ENCODE measurements around the gene CPM.

CPM gene

GRCh38 chr12:68976395-68976841, 43.4 kb upstream of the CPM start:
- no peak for TF ChIP-seq CTCF (IDR thresholded peaks at IDR 0.05; ENCODE audit: control insufficient read depth, extremely low read depth, insufficient read depth)
- no peak overlapping the region for H3K4me3 ChIP-seq (ENCODE audit: low read depth, low read length)
- DNase-seq (ENCODE audit: low read depth): no peak

DNA sequence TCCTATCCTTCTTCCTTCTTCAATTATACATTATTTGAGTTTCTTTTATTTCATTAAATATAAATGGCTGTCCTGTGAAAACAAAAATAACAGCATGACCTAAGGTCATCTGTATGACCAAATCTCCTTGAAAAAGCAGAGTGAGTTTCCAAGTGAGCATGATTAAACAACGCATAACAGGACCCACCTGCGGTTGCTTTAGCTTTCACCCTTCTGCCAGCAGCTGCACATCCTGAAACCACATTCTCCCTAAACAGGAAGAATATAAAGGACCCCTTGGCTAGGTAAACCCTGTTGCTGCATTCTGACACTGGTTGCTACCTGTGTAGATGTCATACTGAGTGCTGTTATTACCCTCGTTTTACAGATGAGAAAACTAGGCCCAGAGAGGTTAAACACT, 42.8 kb upstream of the CPM start:
- DNase-seq (ENCODE audit: low read depth): no peak
- TF ChIP-seq CTCF (IDR thresholded peaks at IDR 0.05; ENCODE audit: control insufficient read depth, extremely low read depth, insufficient read depth): no peak
- no peak overlapping the region for H3K4me3 ChIP-seq (ENCODE audit: low read depth, low read length)

DNA sequence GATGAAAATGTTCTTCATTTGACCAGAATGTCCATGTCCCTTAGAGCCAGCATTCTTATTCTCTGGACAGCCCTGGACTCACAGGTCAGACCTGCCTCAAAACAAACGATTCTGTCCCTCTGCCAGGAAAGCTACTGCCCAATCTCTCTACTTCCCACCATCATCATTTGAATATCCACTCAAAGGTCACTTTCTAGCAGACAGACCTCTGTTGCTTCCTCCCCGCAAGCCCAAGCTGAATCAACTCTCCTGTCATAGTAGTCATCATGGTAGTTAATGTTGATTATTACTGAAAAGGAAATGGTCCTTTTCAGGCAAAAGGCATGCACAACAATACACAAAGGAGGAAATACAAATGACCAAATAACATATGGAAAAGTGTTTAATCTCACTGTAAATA, 39.6 kb upstream of the CPM start:
- no peak for DNase-seq (ENCODE audit: low read depth)
- H3K4me3 ChIP-seq (ENCODE audit: low read depth, low read length): no peak overlapping the region
- no peak for TF ChIP-seq CTCF (IDR thresholded peaks at IDR 0.05; ENCODE audit: control insufficient read depth, extremely low read depth, insufficient read depth)

DNA sequence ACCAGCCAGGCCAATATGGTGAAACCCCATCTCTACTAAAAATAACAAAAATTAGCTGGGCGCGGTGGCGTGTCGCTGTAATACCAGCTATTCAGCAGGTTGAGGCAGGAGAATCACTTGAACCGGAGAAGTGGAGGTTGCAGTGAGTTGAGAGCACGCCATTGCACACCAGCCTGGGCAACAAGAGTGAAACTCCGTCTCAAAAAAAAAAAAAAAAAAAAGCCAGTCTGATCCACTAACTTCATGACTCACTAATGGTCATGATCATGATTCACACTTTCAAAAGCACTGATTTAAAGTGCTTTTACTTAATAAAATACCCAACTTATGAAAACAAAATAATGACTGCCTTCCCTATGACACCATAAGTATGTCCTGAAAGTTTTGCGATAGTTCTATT, 38.4 kb upstream of the CPM start:
- no peak for DNase-seq (ENCODE audit: low read depth)
- no peak overlapping the region for H3K4me3 ChIP-seq (ENCODE audit: low read depth, low read length)
- no peak for TF ChIP-seq CTCF (IDR thresholded peaks at IDR 0.05; ENCODE audit: control insufficient read depth, extremely low read depth, insufficient read depth)

- DNase-seq (ENCODE audit: low read depth): no peak
- no peak for TF ChIP-seq CTCF (IDR thresholded peaks at IDR 0.05; ENCODE audit: control insufficient read depth, extremely low read depth, insufficient read depth)
- no peak overlapping the region for H3K4me3 ChIP-seq (ENCODE audit: low read depth, low read length)
Measured at GRCh38 chr12:68970951-68971350, 38.0 kb upstream of the CPM start.

- DNase-seq (ENCODE audit: low read depth): no peak
- no peak for TF ChIP-seq CTCF (IDR thresholded peaks at IDR 0.05; ENCODE audit: control insufficient read depth, extremely low read depth, insufficient read depth)
Measured at GRCh38 chr12:68970306-68970705, 37.3 kb upstream of the CPM start.

DNA sequence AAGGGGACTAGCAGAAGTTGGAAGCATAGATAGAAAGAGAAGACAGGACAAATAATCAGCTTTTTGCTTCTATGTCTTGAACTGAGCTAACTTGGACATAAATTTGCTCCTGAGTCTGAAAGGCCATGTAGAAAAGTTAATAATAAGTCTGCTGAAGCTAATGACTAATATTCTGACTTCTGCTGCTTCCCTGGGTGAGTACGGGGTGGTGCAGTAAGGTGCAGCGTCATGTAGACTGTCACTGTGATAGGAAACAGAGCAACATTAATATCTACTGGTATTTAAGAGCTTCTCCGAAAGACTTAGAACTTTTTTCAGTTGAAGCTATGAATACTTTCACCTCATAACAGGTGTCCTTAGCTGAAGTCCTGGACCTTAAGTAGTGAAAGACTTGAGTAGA, 34.1 kb upstream of the CPM start:
- no peak overlapping the region for H3K4me3 ChIP-seq (ENCODE audit: low read depth, low read length)
- no peak for DNase-seq (ENCODE audit: low read depth)
- no peak for TF ChIP-seq CTCF (IDR thresholded peaks at IDR 0.05; ENCODE audit: control insufficient read depth, extremely low read depth, insufficient read depth)

More at GRCh38 chr12:68970306-68970705, 37.3 kb upstream of the CPM start:
- H3K4me3 ChIP-seq (ENCODE audit: low read depth, low read length): no peak overlapping the region
